Stomach (tissue), 9 donors: ENCODE measurements around the gene HOXB3. TPM values are rescaled to one million over a fixed set of nuclear protein-coding genes. Genes with fewer than 3 reads are reported as not detected.

Experiments used
- DNase-seq, 2 donors: peaks; one replicate each; pipeline versions ENCODE4 v3.0.0 to v3.0.0-alpha.2; 2013 to 2019
- H3K27ac ChIP-seq, 5 donors: fragments of 200-600 bp in 4 of 5; sonication (generic) in 4 of 5; one replicate each; pipeline ENCODE4 v1.5.1; 2013 to 2019; ENCODE audit warnings: mild to moderate bottlenecking in 1 of 5, moderate library complexity in 1 of 5
- H3K27me3 ChIP-seq, 3 donors: fragments of 200-600 bp; sonication (generic); one replicate each; pipeline ENCODE4 v1.5.1; 2017 to 2019; ENCODE audit warnings: mixed run types in 1 of 3
- H3K36me3 ChIP-seq, 4 donors: fragments of 200-600 bp; sonication (generic); 1 replicate in 3 of 4; 2 replicates in 1 of 4; pipeline ENCODE4 v1.5.1; 2016 to 2019
- H3K4me1 ChIP-seq, 4 donors: fragments of 200-600 bp; sonication (generic); one replicate each; pipeline ENCODE4 v1.5.1; 2016 to 2019
- H3K4me3 ChIP-seq, 4 donors: fragments of 200-600 bp; sonication (generic) in 3 of 4; one replicate each; pipeline ENCODE4 v1.5.1; 2016 to 2019; ENCODE audit warnings: mild to moderate bottlenecking in 1 of 4
- H3K9me3 ChIP-seq, 4 donors: fragments of 200-600 bp; sonication (generic); one replicate each; pipeline ENCODE4 v1.5.1; 2016 to 2019
- CTCF ChIP-seq, 7 experiments: fragments of 450-650 bp in 4 of 7; fragments of 200-600 bp in 3 of 7; sonication (generic) in 3 of 7; IDR thresholded peaks; one replicate each; pipeline ENCODE4 v1.5.1; 2016 to 2019; ENCODE audit warnings: antibody characterized with exemption in 7 of 7, control low read depth in 2 of 7, mild to moderate bottlenecking in 1 of 7
- EP300 ChIP-seq: sonication (generic); formaldehyde crosslinking; IDR thresholded peaks from one replicate; pipeline ENCODE4 v1.6.1; 2017; ENCODE audit warnings: antibody characterized with exemption
- POLR2A ChIP-seq, 4 donors: fragments of 450-650 bp; IDR thresholded peaks; one replicate each; pipeline ENCODE4 v1.6.1; 2016; ENCODE audit warnings: antibody characterized with exemption in 4 of 4, control low read depth in 2 of 4, mild to moderate bottlenecking in 1 of 4, moderate library complexity in 1 of 4
- POLR2AphosphoS5 ChIP-seq, 3 donors: sonication (generic); formaldehyde crosslinking; IDR thresholded peaks; one replicate each; pipeline ENCODE4 v1.6.1; 2016; ENCODE audit warnings: antibody characterized with exemption in 3 of 3
- WGBS, 5 donors: extraction: QIAGEN DNeasy Blood & Tissue Kit in 3 of 5; methylation state at CpG; one replicate each; pipeline versions ENCODE4 v1.1.5 to v1.1.7; 2013 to 2018; 5-methylcytosine and 5-hydroxymethylcytosine counted together
- intact Hi-C: fragments of 100-400 bp; cut with DNase I; formaldehyde crosslinking; loops from one replicate; pipeline ENCODE4 v1.15.1; 2023; ENCODE audit warnings: low total_unique reads
- polyA plus RNA-seq, 3 donors: library from polyadenylated mRNA; stranded (reverse); fragments of 200-250 nt; gene quantifications; one replicate each; pipeline ENCODE4 v1.2.3, GENCODE V29; 2013
- total RNA-seq, 5 donors: library from RNA; depleted of rRNA; stranded (reverse); fragments of >200 nt; gene quantifications; one replicate each; pipeline versions ENCODE4 v1.1.0 to v1.2.3, GENCODE V29; 2014 to 2016
- donor health status: healthy with polysubstance abuse.
- donor health status: Bipolar disorder and iron deficiency.
- donor health status: healthy.

Gene HOXB3
- total and polyA plus RNA-seq, 8 donors = 2.8 to 77.6 (median 10.3) TPM

GRCh38 chr17:48619826-48620449 is 29.9 kb upstream of the HOXB3 start:
- intact Hi-C loops = loop anchor here (10.0 kb wide), 1 partner anchor 285 kb away; no protein-coding TSS in a partner anchor
- TF ChIP-seq CTCF (IDR thresholded peaks at IDR 0.05) (no peak), POLR2A (IDR thresholded peaks at IDR 0.05) (no peak), POLR2AphosphoS5 (IDR thresholded peaks at IDR 0.05) (no peak), EP300 (no peak)

GRCh38 chr17:48618256-48618896 is 28.3 kb upstream of the HOXB3 start:
- peaks cover 20 to 41% (median 28%) of the 10 kb centered on the region in 4 donors for H3K4me1 ChIP-seq
- peaks cover 17 to 100% (median 98%) of the 10 kb centered on the region in 3 donors for H3K27me3 ChIP-seq
- peak overlapping the region in 1 of 4 donors; percentile 25 for H3K4me3 ChIP-seq
- H3K27ac ChIP-seq = no peak overlapping the region
- no peaks in the 10 kb centered on the region for H3K9me3 ChIP-seq
- intact Hi-C loops = no loop called here
- no peaks in the 10 kb centered on the region for H3K36me3 ChIP-seq
- peak; percentile 91 to 96 for DNase-seq
- 3 to 5% (median 4%) methylated on average over 25 of the region's 25 CpGs for WGBS, 5 donors
- TF ChIP-seq CTCF (IDR thresholded peaks at IDR 0.05) (peak in 5 of 7 experiments; percentile 93 to 97 (median 94)), POLR2AphosphoS5 (IDR thresholded peaks at IDR 0.05) (peak in 1 of 3 donors; percentile 54), EP300 (no peak), POLR2A (IDR thresholded peaks at IDR 0.05) (no peak)

More at GRCh38 chr17:48619826-48620449, 29.9 kb upstream of the HOXB3 start:
- Histone ChIP-seq H3K27ac (no peak overlapping the region), H3K36me3 (no peaks in the 10 kb centered on the region), H3K9me3 (no peaks in the 10 kb centered on the region), H3K4me3 (no peak overlapping the region), H3K27me3 (peaks cover 21 to 100% (median 98%) of the 10 kb centered on the region in 3 donors), H3K4me1 (peaks cover 11 to 32% (median 20%) of the 10 kb centered on the region in 4 donors)
- WGBS, 5 donors = 19 to 49% (median 31%) methylated on average over 29 to 32 of the region's 32 CpGs
- DNase-seq = no peak

GRCh38 chr17:48617471-48618255 is 27.6 kb upstream of the HOXB3 start:
- H3K4me1 ChIP-seq = peaks cover 25 to 45% (median 34%) of the 10 kb centered on the region in 4 donors
- 5 to 24% (median 12%) methylated on average over 35 to 43 of the region's 43 CpGs for WGBS, 5 donors
- intact Hi-C loops = no loop called here
- no peak for DNase-seq
- peak overlapping the region in 3 of 4 donors; percentile 2 to 25 (median 6) for H3K4me3 ChIP-seq
- H3K36me3 ChIP-seq = no peaks in the 10 kb centered on the region
- H3K27ac ChIP-seq = no peak overlapping the region
- H3K9me3 ChIP-seq = no peaks in the 10 kb centered on the region
- TF ChIP-seq CTCF (IDR thresholded peaks at IDR 0.05) (no peak), EP300 (no peak), POLR2AphosphoS5 (IDR thresholded peaks at IDR 0.05) (no peak), POLR2A (IDR thresholded peaks at IDR 0.05) (no peak)
- peaks cover 13 to 100% (median 98%) of the 10 kb centered on the region in 3 donors for H3K27me3 ChIP-seq
